K562 (cell line): ENCODE results near the gene KLKB1. TPM values are rescaled to one million over a fixed set of nuclear protein-coding genes. Genes with fewer than 3 reads are reported as not detected.

Experiments used
- CC2D1A ChIP-seq: fragments of 450-650 bp; IDR thresholded peaks from 2 replicates; pipeline ENCODE4 v1.6.1; 2017; ENCODE audit warnings: mild to moderate bottlenecking
- CEBPB ChIP-seq: fragments of 450-650 bp; IDR thresholded peaks from 2 replicates; pipeline ENCODE4 v1.6.1; 2016; ENCODE audit warnings: missing genetic modification characterization, missing compliant biosample characterization
- EGR1 ChIP-seq: fragments of 450-650 bp; conservative IDR thresholded peaks from 2 replicates; pipeline ENCODE4 v1.6.1; 2017; ENCODE audit warnings: mild to moderate bottlenecking
- KDM4B ChIP-seq, 2 experiments: fragments of 450-650 bp in 1 of 2; sonication (generic) in 1 of 2; IDR thresholded peaks; 2 replicates each; pipeline ENCODE4 v1.6.1; 2016 to 2017; ENCODE audit warnings: borderline replicate concordance in 2 of 2, antibody characterized with exemption in 1 of 2, low read depth in 1 of 2, mild to moderate bottlenecking in 1 of 2
- LCOR ChIP-seq: sonication (generic); formaldehyde crosslinking; IDR thresholded peaks from 2 replicates; pipeline ENCODE4 v1.8.0; 2022; ENCODE audit warnings: mild to moderate bottlenecking, missing genetic modification reagents
- MBD2 ChIP-seq: sonication (generic); IDR thresholded peaks from 2 replicates; pipeline ENCODE4 v1.6.1; 2016; ENCODE audit warnings: low read depth, borderline replicate concordance
- MTA1 ChIP-seq: fragments of 450-650 bp; IDR thresholded peaks from 2 replicates; pipeline ENCODE4 v1.6.1; 2017; ENCODE audit warnings: borderline replicate concordance
- PRMT5 ChIP-seq: sonication (generic); formaldehyde crosslinking; IDR thresholded peaks from 2 replicates; pipeline ENCODE4 v1.5.0; 2020; ENCODE audit warnings: missing genetic modification reagents
- PTBP1 ChIP-seq: fragments of 200-400 bp; formaldehyde crosslinking; IDR thresholded peaks from 2 replicates; pipeline ENCODE4 v1.6.1; 2017; ENCODE audit warnings: low read depth, low read length
- RNF2 ChIP-seq: sonication (generic); IDR thresholded peaks from 2 replicates; pipeline ENCODE4 v1.6.1; 2016
- SP2 ChIP-seq: IDR thresholded peaks from 2 replicates; pipeline ENCODE4 v1.6.1; 2011; ENCODE audit warnings: mild to moderate bottlenecking, low read depth, low read length, moderate library complexity; ENCODE audit not compliant: poor library complexity, severe bottlenecking; ENCODE audit errors: extremely low read depth
- SRSF9 ChIP-seq: fragments of 200-400 bp; formaldehyde crosslinking; IDR thresholded peaks from 2 replicates; pipeline ENCODE4 v1.6.1; 2017; ENCODE audit warnings: low read depth, low read length, borderline replicate concordance
- TRIM28 ChIP-seq: fragments of 450-650 bp; IDR thresholded peaks from 2 replicates; pipeline ENCODE4 v1.6.1; 2017
- ZFX ChIP-seq: sonication (generic); formaldehyde crosslinking; IDR thresholded peaks from 2 replicates; pipeline ENCODE4 v1.8.0; 2022; ENCODE audit warnings: mild to moderate bottlenecking, missing genetic modification reagents, moderate library complexity
- ZNF146 ChIP-seq: IDR thresholded peaks from one replicate; pipeline ENCODE4 v1.6.1; 2018; ENCODE audit warnings: missing compliant biosample characterization; ENCODE audit not compliant: unreplicated experiment
- ZSCAN32 ChIP-seq: fragments of 450-650 bp; formaldehyde crosslinking; IDR thresholded peaks from 2 replicates; pipeline ENCODE4 v1.4.0; 2020; ENCODE audit warnings: mild to moderate bottlenecking, moderate library complexity
- polyA plus RNA-seq, 8 experiments: library from polyadenylated mRNA; depleted of rRNA in 4 of 8; stranded (reverse) in 5 of 8; unstranded in 3 of 8; fragments of >200 nt; fragmentation: Nextera tagmentation in 2 of 8; fragmentation: Illumina TruSeq in 1 of 8; extraction: Ambion mirVana in 2 of 8; extraction: Trizol in 1 of 8; gene quantifications; 2 replicates each; pipeline versions ENCODE4 v1.2.1 to v1.2.3, GENCODE V29; 2011 to 2014; ENCODE audit warnings: inconsistent platforms in 1 of 8, missing spikeins in 1 of 8
- total RNA-seq, 7 experiments: library from RNA; depleted of rRNA in 6 of 7; stranded (reverse); fragments of >200 nt in 6 of 7; fragmentation: Illumina TruSeq in 2 of 7; extraction: Trizol in 2 of 7; gene quantifications; 2 replicates each; pipeline versions ENCODE4 v1.2.1 to v1.2.3, GENCODE V29; 2011 to 2021; ENCODE audit warnings: low replicate concordance in 1 of 7
- TF ChIP-seq, protein P1 (sequence below): fragments of 450-650 bp; formaldehyde crosslinking; IDR thresholded peaks from 2 replicates; pipeline ENCODE4 v1.4.0; 2022; ENCODE audit warnings: mild to moderate bottlenecking, moderate library complexity
- TF ChIP-seq, protein P2 (sequence below): sonication (generic); formaldehyde crosslinking; IDR thresholded peaks from 2 replicates; pipeline ENCODE4 v1.8.1; 2023; ENCODE audit warnings: mild to moderate bottlenecking, missing genetic modification reagents
- TF ChIP-seq, protein P3 (sequence below): fragments of 450-650 bp; conservative IDR thresholded peaks from 2 replicates; pipeline ENCODE4 v1.6.1; 2016; ENCODE audit warnings: missing genetic modification characterization, low read depth, mild to moderate bottlenecking, missing compliant biosample characterization, moderate library complexity
- TF ChIP-seq, protein P4 (sequence below): IDR thresholded peaks from 3 replicates; pipeline ENCODE4 v1.6.1; 2011; ENCODE audit warnings: borderline replicate concordance, mild to moderate bottlenecking; ENCODE audit not compliant: insufficient read length, insufficient read depth
- TF ChIP-seq, protein P5 (sequence below): sonication (generic); formaldehyde crosslinking; IDR thresholded peaks from 2 replicates; pipeline ENCODE4 v1.8.0; 2022; ENCODE audit warnings: missing genetic modification reagents, mild to moderate bottlenecking, borderline replicate concordance

The KLKB1 gene
- total and polyA plus RNA-seq, 9 of the 15 experiments (the other 6 are each of a cell fraction or from before 2014, with no cell fraction given): 0.27 TPM; not detected in 8

DNA sequence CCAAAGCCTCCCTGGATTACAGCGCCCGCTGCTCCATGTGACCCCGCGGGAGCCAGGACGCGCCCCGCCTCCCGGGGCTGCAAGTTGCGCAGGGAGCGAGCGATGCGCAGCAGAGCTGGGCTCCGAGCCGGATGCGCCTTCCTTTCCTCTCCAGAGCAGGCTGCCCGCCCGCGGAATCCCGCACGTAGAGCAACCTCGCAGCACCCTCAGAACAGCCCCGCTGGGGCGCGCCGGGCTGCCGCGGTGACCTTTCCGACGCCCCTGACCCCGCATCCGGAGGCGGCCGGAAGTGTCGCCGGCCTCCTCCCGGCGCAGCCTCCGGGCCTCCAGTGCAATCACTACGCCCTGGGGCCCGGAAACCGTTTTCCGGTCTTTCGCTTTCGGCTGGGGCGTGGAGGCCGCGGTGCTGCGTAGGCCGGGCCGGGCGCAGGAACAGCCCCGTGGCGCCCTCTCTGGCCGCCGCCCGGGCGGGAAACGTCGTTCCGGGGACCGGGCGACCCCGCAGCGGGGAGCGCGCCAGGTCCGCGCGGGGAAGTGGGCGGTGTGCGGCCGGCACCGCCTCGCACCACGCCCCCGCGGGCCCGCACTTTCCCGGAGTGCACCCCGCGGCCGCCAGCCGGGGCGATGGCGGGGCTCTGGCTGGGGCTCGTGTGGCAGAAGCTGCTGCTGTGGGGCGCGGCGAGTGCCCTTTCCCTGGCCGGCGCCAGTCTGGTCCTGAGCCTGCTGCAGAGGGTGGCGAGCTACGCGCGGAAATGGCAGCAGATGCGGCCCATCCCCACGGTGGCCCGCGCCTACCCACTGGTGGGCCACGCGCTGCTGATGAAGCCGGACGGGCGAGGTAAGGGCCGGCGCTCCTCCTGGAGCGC, 35.9 kb upstream of the KLKB1 start, which contains the start of gene CYP4V2 (continued):
- TF ChIP-seq, protein P1, sequence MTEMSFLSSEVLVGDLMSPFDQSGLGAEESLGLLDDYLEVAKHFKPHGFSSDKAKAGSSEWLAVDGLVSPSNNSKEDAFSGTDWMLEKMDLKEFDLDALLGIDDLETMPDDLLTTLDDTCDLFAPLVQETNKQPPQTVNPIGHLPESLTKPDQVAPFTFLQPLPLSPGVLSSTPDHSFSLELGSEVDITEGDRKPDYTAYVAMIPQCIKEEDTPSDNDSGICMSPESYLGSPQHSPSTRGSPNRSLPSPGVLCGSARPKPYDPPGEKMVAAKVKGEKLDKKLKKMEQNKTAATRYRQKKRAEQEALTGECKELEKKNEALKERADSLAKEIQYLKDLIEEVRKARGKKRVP: no peak
- TF ChIP-seq MTA1 (0 out of 2 replicates have a peak, but pooled peaks have one; percentile 29), KDM4B (IDR thresholded peaks at IDR 0.05; ENCODE audit: borderline replicate concordance in 2 of 2, low read depth in 1 of 2) (no peak), RNF2 (peak; percentile 80), ZFX (CRISPR knock-in tag) (peak; percentile 93), EGR1 (peak; percentile 71), PTBP1 (no peak; the same call in 1 of the 2 replicates), LCOR (no peak), SRSF9 (no peak), CC2D1A (no peak; the same call in 1 of the 2 replicates), PRMT5 (CRISPR knock-in tag) (no peak), ZSCAN32 (CRISPR knock-in tag) (no peak), TRIM28 (no peak), SP2 (no peak), CEBPB (tag) (peak; percentile 37; the same call in 1 of the 2 replicates), MBD2 (0 out of 2 replicates have a peak, but pooled peaks have one; percentile 25), ZNF146 (CRISPR knock-in tag) (no peak)
- TF ChIP-seq, protein P2, sequence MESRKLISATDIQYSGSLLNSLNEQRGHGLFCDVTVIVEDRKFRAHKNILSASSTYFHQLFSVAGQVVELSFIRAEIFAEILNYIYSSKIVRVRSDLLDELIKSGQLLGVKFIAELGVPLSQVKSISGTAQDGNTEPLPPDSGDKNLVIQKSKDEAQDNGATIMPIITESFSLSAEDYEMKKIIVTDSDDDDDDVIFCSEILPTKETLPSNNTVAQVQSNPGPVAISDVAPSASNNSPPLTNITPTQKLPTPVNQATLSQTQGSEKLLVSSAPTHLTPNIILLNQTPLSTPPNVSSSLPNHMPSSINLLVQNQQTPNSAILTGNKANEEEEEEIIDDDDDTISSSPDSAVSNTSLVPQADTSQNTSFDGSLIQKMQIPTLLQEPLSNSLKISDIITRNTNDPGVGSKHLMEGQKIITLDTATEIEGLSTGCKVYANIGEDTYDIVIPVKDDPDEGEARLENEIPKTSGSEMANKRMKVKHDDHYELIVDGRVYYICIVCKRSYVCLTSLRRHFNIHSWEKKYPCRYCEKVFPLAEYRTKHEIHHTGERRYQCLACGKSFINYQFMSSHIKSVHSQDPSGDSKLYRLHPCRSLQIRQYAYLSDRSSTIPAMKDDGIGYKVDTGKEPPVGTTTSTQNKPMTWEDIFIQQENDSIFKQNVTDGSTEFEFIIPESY (CRISPR knock-in tag): 0 out of 2 replicates have a peak, but pooled peaks have one; percentile 19
- TF ChIP-seq, protein P3, sequence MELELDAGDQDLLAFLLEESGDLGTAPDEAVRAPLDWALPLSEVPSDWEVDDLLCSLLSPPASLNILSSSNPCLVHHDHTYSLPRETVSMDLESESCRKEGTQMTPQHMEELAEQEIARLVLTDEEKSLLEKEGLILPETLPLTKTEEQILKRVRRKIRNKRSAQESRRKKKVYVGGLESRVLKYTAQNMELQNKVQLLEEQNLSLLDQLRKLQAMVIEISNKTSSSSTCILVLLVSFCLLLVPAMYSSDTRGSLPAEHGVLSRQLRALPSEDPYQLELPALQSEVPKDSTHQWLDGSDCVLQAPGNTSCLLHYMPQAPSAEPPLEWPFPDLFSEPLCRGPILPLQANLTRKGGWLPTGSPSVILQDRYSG: no peak
- TF ChIP-seq, protein P4, sequence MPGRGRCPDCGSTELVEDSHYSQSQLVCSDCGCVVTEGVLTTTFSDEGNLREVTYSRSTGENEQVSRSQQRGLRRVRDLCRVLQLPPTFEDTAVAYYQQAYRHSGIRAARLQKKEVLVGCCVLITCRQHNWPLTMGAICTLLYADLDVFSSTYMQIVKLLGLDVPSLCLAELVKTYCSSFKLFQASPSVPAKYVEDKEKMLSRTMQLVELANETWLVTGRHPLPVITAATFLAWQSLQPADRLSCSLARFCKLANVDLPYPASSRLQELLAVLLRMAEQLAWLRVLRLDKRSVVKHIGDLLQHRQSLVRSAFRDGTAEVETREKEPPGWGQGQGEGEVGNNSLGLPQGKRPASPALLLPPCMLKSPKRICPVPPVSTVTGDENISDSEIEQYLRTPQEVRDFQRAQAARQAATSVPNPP: no peak
- TF ChIP-seq, protein P5, sequence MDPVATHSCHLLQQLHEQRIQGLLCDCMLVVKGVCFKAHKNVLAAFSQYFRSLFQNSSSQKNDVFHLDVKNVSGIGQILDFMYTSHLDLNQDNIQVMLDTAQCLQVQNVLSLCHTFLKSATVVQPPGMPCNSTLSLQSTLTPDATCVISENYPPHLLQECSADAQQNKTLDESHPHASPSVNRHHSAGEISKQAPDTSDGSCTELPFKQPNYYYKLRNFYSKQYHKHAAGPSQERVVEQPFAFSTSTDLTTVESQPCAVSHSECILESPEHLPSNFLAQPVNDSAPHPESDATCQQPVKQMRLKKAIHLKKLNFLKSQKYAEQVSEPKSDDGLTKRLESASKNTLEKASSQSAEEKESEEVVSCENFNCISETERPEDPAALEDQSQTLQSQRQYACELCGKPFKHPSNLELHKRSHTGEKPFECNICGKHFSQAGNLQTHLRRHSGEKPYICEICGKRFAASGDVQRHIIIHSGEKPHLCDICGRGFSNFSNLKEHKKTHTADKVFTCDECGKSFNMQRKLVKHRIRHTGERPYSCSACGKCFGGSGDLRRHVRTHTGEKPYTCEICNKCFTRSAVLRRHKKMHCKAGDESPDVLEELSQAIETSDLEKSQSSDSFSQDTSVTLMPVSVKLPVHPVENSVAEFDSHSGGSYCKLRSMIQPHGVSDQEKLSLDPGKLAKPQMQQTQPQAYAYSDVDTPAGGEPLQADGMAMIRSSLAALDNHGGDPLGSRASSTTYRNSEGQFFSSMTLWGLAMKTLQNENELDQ (CRISPR knock-in tag): no peak
